ENCODE data around the gene MLLT1.

- TF ChIP-seq CTCF (IDR thresholded peaks at IDR 0.05) (peak in 3 of 4 experiments; percentile 21 to 29 (median 28)), POLR2A (IDR thresholded peaks at IDR 0.05) (no peak)
Measured at GRCh38 chr19:6238643-6239281, 41.0 kb downstream of the MLLT1 start.

Measured in uterus (tissue), 2 donors.